ENCODE results near the gene KRTAP12-4.
"Not testable (repeated sequence)": the region's sequence is repeated elsewhere in the genome, so short reads cannot be mapped to it uniquely, and the experiment has no call there.

DNA sequence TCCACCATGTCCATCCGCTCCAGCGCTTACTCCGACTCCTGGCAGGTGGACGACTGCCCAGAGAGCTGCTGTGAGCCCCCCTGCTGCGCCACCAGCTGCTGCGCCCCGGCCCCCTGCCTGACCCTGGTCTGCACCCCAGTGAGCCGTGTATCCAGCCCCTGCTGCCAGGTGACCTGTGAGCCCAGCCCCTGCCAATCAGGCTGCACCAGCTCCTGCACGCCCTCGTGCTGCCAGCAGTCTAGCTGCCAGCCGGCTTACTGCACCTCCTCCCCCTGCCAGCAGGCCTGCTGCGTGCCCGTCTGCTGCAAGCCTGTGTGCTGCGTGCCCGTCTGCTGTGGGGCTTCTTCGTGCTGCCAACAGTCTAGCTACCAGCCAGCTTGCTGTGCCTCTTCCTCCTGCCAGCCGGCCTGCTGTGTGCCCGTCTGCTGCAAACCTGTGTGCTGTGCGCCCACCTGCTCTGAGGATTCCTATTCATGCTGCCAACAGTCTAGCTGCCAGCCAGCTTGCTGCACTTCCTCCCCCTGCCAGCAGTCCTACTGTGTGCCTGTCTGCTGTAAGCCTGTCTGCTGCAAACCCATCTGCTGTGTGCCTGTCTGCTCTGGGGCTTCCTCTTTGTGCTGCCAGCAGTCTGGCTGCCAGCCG, 27.2 kb downstream of the KRTAP12-4 start:
- not testable (repeated sequence) for TF ChIP-seq EZH2 (IDR thresholded peaks at IDR 0.05; ENCODE audit: insufficient read depth, poor library complexity, severe bottlenecking); EZH2phosphoT487 (IDR thresholded peaks at IDR 0.05; ENCODE audit: insufficient read depth, low read depth)
